Large intestine (tissue), 3 donors: ENCODE results near the gene ZNF841. TPM values are rescaled to one million over a fixed set of nuclear protein-coding genes. Genes with fewer than 3 reads are reported as not detected.
"Not testable (repeated sequence)": the region's sequence is repeated elsewhere in the genome, so short reads cannot be mapped to it uniquely, and the experiment has no call there.

ENCODE experiments used
- DNase-seq, 2 donors: peaks; one replicate each; pipeline versions ENCODE4 v3.0.0 to v3.0.0-alpha.2; 2013
- H3K27ac ChIP-seq: one replicate; pipeline ENCODE4 v1.5.1; 2013; ENCODE audit warnings: low read length
- H3K27me3 ChIP-seq: 2 replicates; pipeline ENCODE4 v1.6.1; 2013; ENCODE audit warnings: low read length; ENCODE audit not compliant: control insufficient read depth, insufficient read depth
- H3K36me3 ChIP-seq: 2 replicates; pipeline ENCODE4 v1.6.1; 2013; ENCODE audit warnings: low read length; ENCODE audit not compliant: control insufficient read depth, insufficient read depth
- H3K4me1 ChIP-seq: one replicate; pipeline ENCODE4 v1.6.1; 2013; ENCODE audit warnings: low read length; ENCODE audit not compliant: control insufficient read depth, insufficient read depth
- H3K4me3 ChIP-seq: one replicate; pipeline ENCODE4 v1.5.1; 2013; ENCODE audit warnings: low read length
- H3K9me3 ChIP-seq: one replicate; pipeline ENCODE4 v1.6.1; 2013; ENCODE audit warnings: mild to moderate bottlenecking, low read depth, low read length, moderate library complexity; ENCODE audit not compliant: control insufficient read depth
- WGBS: methylation state at CpG from one replicate; pipeline ENCODE4 v1.1.5; 2013; ENCODE audit warnings: low lambda C conversion rate; ENCODE audit not compliant: insufficient coverage; 5-methylcytosine and 5-hydroxymethylcytosine counted together
- polyA plus RNA-seq: library from polyadenylated mRNA; unstranded; fragments of 120-200 nt; gene quantifications from one replicate; pipeline ENCODE4 v1.2.1, GENCODE V29; 2013

Gene ZNF841
- polyA plus RNA-seq, 1 donor: 24.0 TPM

DNA sequence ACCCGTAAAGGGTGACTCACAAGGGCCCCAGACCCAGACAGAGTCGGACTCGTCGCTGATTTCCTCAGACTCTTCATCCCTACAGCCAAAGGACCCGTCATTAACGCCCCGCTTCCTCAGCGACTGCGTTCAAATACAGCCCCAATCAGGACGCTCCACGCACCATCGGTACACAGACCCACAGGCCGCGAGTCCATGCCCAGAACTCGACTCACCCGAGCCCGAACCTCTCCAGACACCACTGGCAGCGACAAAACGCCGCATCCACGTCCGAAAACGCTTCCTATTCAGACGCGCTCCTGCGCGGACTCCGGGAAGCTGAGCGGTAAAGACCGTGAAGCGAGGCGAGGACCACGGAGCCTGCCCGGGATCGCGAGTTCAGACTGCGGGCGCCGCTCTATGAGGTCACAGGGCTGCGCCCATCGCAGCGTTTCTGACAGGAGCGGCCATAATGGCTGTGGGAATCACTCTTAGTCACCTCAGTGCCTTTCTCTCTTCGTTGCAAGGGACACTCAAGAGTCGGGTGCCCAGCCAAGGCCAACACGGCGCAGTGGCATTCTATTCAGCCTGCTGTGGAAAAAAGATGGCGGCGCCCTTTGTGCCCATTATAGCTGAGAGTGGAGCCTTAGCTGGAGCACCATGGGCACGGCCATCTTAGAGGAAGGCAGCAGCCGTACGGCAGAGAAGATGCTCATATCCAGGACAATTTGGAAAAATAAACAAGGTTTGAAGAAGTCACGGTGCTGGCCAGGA lies 67.4 kb downstream of the ZNF841 start, which contains the start of gene ZNF614:
TSS of gene ZNF614 (minus strand) at position 353 of the 753 bp plus-strand sequence. CDS start 2,634 bp downstream, outside the sequence.
- DNase-seq: peak; percentile 81 to 96

DNA sequence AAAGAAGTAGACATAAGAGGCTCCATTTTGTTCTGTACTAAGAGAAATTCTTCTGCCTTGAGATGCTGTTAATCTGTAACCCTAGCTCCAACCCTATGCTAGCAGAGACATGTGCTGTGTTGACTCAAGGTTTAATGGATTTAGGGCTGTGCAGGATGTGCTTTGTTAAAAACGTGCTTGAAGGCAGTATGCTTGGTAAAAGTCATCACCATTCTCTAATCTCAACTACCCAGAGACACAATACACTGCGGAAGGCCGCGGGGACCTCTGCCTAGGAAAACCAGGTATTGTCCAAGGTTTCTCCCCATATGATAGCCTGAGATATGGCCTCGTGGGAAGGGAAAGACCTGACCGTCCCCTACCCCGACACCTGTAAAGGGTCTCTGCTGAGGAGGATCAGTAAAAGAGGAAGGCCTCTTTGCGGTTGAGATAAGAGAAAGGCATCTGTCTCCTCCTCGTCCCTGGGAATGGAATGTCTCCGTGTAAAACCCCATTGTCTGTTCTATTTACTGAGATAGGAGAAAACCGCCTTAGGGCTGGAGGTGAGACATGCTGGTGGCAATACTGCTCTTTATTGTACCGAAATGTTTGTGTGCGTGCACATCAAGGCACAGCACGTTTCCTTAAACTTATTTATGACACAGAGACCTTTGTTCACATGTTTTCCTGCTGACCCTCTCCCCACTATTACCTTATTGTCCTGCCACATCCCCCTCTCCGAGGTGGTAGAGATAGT lies 69.1 kb downstream of the ZNF841 start:
- no CpG with 5 or more reads among the region's 15 CpGs for WGBS
- Histone ChIP-seq H3K36me3 (peaks cover 38% of the 10 kb centered on the region), H3K9me3 (peaks cover 25% of the 10 kb centered on the region)
- not testable (repeated sequence) for DNase-seq, H3K4me1 ChIP-seq, H3K27me3 ChIP-seq, H3K4me3 ChIP-seq, H3K27ac ChIP-seq

More for the DNA sequence above, 67.4 kb downstream of the ZNF841 start, which contains the start of gene ZNF614:
- Histone ChIP-seq H3K9me3 (peaks cover 24% of the 10 kb centered on the region), H3K36me3 (peaks cover 28% of the 10 kb centered on the region), H3K27ac (peak within 1 kb of the TSS; percentile 97), H3K27me3 (no peaks in the 10 kb centered on the region), H3K4me3 (peak within 1 kb of the TSS; percentile 91), H3K4me1 (no peaks in the 10 kb centered on the region)
- no CpG with 5 or more reads among the region's 53 CpGs for WGBS

DNA sequence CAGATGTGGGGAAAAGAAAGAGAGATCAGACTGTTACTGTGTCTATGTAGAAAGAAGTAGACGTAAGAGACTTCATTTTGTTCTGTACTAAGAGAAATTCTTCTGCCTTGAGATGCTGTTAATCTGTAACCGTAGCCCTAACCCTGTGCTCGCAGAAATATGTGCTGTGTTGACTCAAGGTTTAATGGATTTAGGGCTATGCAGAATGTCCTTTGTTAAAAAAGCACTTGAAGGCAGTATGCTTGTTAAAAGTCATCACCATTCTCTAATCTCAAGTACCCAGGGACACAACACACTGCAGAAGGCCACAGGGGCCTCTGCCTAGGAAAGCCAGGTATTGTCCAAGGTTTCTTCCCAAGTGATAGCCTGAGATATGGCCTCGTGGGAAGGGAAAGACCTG lies 71.1 kb downstream of the ZNF841 start:
- peaks cover 56% of the 10 kb centered on the region for H3K36me3 ChIP-seq
- not testable (repeated sequence) for DNase-seq, H3K27me3 ChIP-seq, H3K27ac ChIP-seq, H3K4me3 ChIP-seq, H3K4me1 ChIP-seq
- WGBS: 80% methylated on average over 2 of the region's 4 CpGs
- peaks cover 29% of the 10 kb centered on the region for H3K9me3 ChIP-seq

DNA sequence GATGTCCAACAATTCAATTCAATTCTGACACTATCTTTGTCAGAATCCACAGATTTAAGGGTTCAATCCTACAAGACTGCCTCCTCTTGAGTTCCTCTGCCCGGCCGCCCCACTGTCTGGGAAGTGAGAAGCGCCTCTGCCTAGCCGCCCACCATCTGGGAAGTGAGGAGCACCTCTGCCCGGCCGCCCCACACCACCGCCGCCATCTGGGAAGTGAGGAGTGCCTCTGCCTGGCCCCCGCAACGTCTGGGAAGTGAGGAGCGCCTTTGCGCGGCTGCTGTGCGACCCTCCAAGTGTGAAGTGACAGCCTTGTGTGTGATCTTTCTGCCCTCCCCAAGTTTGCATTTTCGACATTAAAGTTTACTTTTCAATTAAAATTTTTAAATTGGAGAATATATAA lies 73.4 kb downstream of the ZNF841 start:
- H3K9me3 ChIP-seq: peaks cover 42% of the 10 kb centered on the region
- no peaks in the 10 kb centered on the region for H3K27me3 ChIP-seq
- WGBS: no CpG with 5 or more reads among the region's 15 CpGs
- H3K36me3 ChIP-seq: peaks cover 71% of the 10 kb centered on the region
- DNase-seq: no peak
- no peak overlapping the region for H3K4me3 ChIP-seq
- no peaks in the 10 kb centered on the region for H3K4me1 ChIP-seq
- no peak overlapping the region for H3K27ac ChIP-seq

DNA sequence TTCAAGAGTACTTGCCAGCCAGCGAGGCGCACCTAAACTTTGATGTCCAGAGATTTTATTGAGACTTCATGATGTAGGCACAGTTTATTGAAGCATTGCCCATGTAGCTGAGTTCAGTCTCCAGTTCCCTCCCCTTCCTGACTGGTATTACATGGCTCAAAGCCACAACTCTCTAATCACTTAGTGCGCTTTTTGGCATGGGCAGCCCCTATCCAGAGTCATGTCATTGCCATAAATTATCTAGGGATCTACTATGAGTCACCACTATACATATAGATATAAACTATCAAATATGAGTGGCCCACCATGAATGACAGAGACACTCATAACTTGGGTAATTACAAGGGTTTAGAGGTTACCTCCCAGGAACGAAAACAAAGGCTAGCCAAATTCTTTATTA lies 75.1 kb downstream of the ZNF841 start:
- peaks cover 44% of the 10 kb centered on the region for H3K9me3 ChIP-seq
- no peak for DNase-seq
- WGBS: no CpG with 5 or more reads among the region's 4 CpGs
- H3K4me3 ChIP-seq: no peak overlapping the region
- H3K27me3 ChIP-seq: no peaks in the 10 kb centered on the region
- H3K27ac ChIP-seq: no peak overlapping the region
- H3K4me1 ChIP-seq: no peaks in the 10 kb centered on the region
- peaks cover 82% of the 10 kb centered on the region for H3K36me3 ChIP-seq

Other genes starting within 250 kb of the ZNF841 start
- 24.8 TPM for gene ZNF577, start 207.8 kb downstream of the ZNF841 start, polyA plus RNA-seq
- gene ZNF649, start 190.7 kb downstream of the ZNF841 start, polyA plus RNA-seq: 14.9 TPM
- gene ZNF613, start 168.3 kb downstream of the ZNF841 start, polyA plus RNA-seq: 5.6 TPM
- 12.2 TPM for gene ZNF350, start 108.9 kb downstream of the ZNF841 start, polyA plus RNA-seq
- 9.2 TPM for gene ZNF615, start 87.6 kb downstream of the ZNF841 start, polyA plus RNA-seq
- 8.1 TPM for gene ZNF614, start 67.4 kb downstream of the ZNF841 start, polyA plus RNA-seq
- 13.9 TPM for gene ZNF432, start 46.9 kb downstream of the ZNF841 start, polyA plus RNA-seq
- gene ZNF616, start 44.2 kb upstream of the ZNF841 start, polyA plus RNA-seq: 9.6 TPM
- 11.6 TPM for gene ZNF836, start 75.9 kb upstream of the ZNF841 start, polyA plus RNA-seq
- 223 TPM for gene PPP2R1A, start 94.3 kb upstream of the ZNF841 start, polyA plus RNA-seq
- gene ZNF766, start 173.8 kb upstream of the ZNF841 start, polyA plus RNA-seq: 12.3 TPM
- 11.6 TPM for gene ZNF480, start 201.4 kb upstream of the ZNF841 start, polyA plus RNA-seq
- gene ZNF610, start 240.5 kb upstream of the ZNF841 start, polyA plus RNA-seq: 6.4 TPM